ENCODE data around the gene DICER1. TPM values are rescaled to one million over a fixed set of nuclear protein-coding genes. Genes with fewer than 3 reads are reported as not detected.

The DICER1 gene
- total and polyA plus RNA-seq, 2 donors (not counting 1 experiment from before 2014, with no cell fraction given) = 15.4 to 90.4 TPM

DNA sequence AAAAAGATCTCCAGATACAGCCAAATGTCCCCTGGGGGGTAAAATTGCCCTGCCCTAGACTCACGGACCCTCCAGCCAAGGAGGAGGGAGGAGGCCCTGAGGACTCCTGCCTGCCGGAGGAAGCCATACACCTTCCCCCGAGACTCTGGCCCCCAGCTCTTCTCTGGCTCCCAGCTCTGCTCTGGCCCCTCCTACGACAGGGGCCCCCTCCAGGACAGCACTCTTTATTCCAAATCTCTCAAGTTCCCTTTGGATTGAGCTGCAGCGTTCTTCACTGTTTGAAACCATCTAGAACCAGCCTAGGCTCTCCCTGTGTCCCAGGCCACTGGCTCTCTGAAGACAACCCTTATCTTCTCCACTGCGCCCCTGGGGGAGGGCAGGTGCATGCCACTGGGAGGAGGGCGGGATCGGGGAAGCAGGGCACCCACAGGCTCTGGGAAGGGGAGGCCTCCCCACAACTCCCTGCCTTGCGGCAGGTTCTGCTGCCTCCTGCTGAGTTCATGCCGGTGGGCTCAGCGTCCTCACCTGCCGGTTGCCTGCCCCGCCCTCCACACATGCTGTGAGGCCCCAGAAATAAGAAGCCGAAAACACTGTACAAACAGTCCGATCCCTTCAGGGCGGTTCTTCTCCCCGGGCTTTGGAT, 112.7 kb downstream of the DICER1 start:
- no peak for TF ChIP-seq EZH2 (IDR thresholded peaks at IDR 0.05; ENCODE audit: borderline replicate concordance, insufficient read depth, low read depth, low read length, poor library complexity, severe bottlenecking)
- TF ChIP-seq, protein P1, sequence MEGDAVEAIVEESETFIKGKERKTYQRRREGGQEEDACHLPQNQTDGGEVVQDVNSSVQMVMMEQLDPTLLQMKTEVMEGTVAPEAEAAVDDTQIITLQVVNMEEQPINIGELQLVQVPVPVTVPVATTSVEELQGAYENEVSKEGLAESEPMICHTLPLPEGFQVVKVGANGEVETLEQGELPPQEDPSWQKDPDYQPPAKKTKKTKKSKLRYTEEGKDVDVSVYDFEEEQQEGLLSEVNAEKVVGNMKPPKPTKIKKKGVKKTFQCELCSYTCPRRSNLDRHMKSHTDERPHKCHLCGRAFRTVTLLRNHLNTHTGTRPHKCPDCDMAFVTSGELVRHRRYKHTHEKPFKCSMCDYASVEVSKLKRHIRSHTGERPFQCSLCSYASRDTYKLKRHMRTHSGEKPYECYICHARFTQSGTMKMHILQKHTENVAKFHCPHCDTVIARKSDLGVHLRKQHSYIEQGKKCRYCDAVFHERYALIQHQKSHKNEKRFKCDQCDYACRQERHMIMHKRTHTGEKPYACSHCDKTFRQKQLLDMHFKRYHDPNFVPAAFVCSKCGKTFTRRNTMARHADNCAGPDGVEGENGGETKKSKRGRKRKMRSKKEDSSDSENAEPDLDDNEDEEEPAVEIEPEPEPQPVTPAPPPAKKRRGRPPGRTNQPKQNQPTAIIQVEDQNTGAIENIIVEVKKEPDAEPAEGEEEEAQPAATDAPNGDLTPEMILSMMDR (IDR thresholded peaks at IDR 0.05) = no peak
- Histone ChIP-seq H3K27me3 (replicated peaks in 1 of 4; ENCODE audit: control extremely low read depth in 1 of 4, control insufficient read depth in 3 of 4, insufficient read depth in 4 of 4, low read length in 3 of 4) (peaks cover 0 to 6% (median 0%) of the 10 kb centered on the region in 4 experiments), H3K79me2 (ENCODE audit: control insufficient read depth, insufficient read depth, low read length) (no peaks in the 10 kb centered on the region), H3K36me3 (replicated peaks in 1 of 2; ENCODE audit: control extremely low read depth in 1 of 2, control insufficient read depth in 1 of 2, extremely low read depth in 1 of 2, insufficient read depth in 2 of 2, low read length in 1 of 2) (no peaks in the 10 kb centered on the region), H3K4me1 (ENCODE audit: control insufficient read depth in 2 of 2, insufficient read depth in 2 of 2, low read length in 2 of 2) (no peaks in the 10 kb centered on the region), H2AFZ (ENCODE audit: insufficient read depth, low read depth, low read length, poor library complexity, severe bottlenecking) (no peak overlapping the region), H3K9me3 (ENCODE audit: control extremely low read depth in 1 of 3, control insufficient read depth in 2 of 3, insufficient read depth in 1 of 3, low read length in 2 of 3) (no peaks in the 10 kb centered on the region), H3K4me2 (replicated peaks; ENCODE audit: low read depth, low read length, poor library complexity, severe bottlenecking) (no peak overlapping the region), H4K20me1 (ENCODE audit: control insufficient read depth, insufficient read depth, low read length, poor library complexity, severe bottlenecking) (no peaks in the 10 kb centered on the region), H3K4me3 (ENCODE audit: control extremely low read depth in 1 of 5, extremely low read depth in 1 of 5, insufficient read depth in 1 of 5, low read depth in 2 of 5, low read length in 4 of 5) (no peak overlapping the region), H3K27ac (ENCODE audit: low read length in 2 of 2) (no peak overlapping the region), H3K9ac (ENCODE audit: low read length) (no peak overlapping the region)
- no peak overlapping the region for H3K27ac Mint-ChIP-seq
- CTCF ChIA-PET = no interaction called here
- ATAC-seq (ENCODE audit: low read depth) = no peak
- 85% methylated on average over 16 of the region's 17 CpGs for WGBS (ENCODE audit: insufficient coverage)
- H3K9me3 Mint-ChIP-seq (ENCODE audit: insufficient read depth) = no peaks in the 10 kb centered on the region
- peaks cover 35% of the 10 kb centered on the region for H3K27me3 Mint-ChIP-seq
- no peak overlapping the region for H3K4me3 Mint-ChIP-seq
- POLR2A ChIA-PET = no interaction called here
- intact Hi-C loops (cut with micrococcal nuclease) = no loop called here
- no peak for DNase-seq
- no peaks in the 10 kb centered on the region for H3K4me1 Mint-ChIP-seq

DNA sequence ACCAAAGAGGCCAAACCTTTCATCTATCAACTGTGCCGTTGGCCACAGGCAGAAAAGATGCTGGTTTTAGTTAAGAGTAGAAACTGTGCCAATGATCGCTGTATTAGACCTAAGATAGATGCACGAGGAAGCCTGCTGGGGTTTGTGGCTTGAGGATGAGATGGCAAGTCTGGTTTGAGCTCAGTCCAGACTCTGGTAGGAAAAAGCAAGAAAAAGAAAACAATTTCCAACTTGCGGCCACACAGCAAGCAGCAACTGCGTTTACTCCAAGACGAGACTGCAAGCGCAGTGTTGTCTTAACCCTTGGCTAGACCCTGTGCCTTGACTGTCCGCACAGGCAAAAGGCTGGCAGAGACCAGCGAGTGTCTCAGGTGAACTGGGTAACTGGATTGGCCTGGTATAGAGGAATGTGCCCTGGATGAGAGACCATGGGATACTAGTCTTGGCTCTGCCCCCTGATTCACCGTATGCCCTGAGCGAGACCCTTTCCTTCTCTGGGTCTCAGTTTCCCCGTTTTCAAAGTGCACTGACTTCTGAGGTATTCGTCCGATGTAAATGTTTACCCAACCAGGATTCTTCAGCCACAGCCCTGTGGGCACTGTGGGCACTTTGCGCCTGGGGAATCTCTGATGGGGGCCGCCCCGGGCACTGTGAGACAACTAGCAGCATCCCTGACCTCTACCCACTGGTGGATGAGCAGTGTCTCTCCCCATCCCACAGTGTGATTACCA, 113.4 kb downstream of the DICER1 start:
- H3K27ac ChIP-seq (ENCODE audit: low read length in 2 of 2) = no peak overlapping the region
- no peaks in the 10 kb centered on the region for H3K79me2 ChIP-seq (ENCODE audit: control insufficient read depth, insufficient read depth, low read length)
- no peaks in the 10 kb centered on the region for H4K20me1 ChIP-seq (ENCODE audit: control insufficient read depth, insufficient read depth, low read length, poor library complexity, severe bottlenecking)
- H3K4me2 ChIP-seq (replicated peaks; ENCODE audit: low read depth, low read length, poor library complexity, severe bottlenecking) = no peak overlapping the region
- CTCF ChIA-PET = no interaction called here
- Mint-ChIP-seq H3K4me1 (no peaks in the 10 kb centered on the region), H3K27me3 (peaks cover 36% of the 10 kb centered on the region), H3K9me3 (ENCODE audit: insufficient read depth) (no peaks in the 10 kb centered on the region), H3K27ac (no peak overlapping the region), H3K4me3 (no peak overlapping the region)
- TF ChIP-seq, protein P1 (IDR thresholded peaks at IDR 0.05) = no peak
- no peak for TF ChIP-seq EZH2 (IDR thresholded peaks at IDR 0.05; ENCODE audit: borderline replicate concordance, insufficient read depth, low read depth, low read length, poor library complexity, severe bottlenecking)
- H3K4me1 ChIP-seq (ENCODE audit: control insufficient read depth in 2 of 2, insufficient read depth in 2 of 2, low read length in 2 of 2) = no peaks in the 10 kb centered on the region
- H2AFZ ChIP-seq (ENCODE audit: insufficient read depth, low read depth, low read length, poor library complexity, severe bottlenecking) = no peak overlapping the region
- H3K4me3 ChIP-seq (ENCODE audit: control extremely low read depth in 1 of 5, extremely low read depth in 1 of 5, insufficient read depth in 1 of 5, low read depth in 2 of 5, low read length in 4 of 5) = no peak overlapping the region
- no peak overlapping the region for H3K9ac ChIP-seq (ENCODE audit: low read length)
- ATAC-seq (ENCODE audit: low read depth) (no peak), DNase-seq (no peak)
- intact Hi-C loops (cut with micrococcal nuclease) = no loop called here
- peaks cover 0 to 4% (median 0%) of the 10 kb centered on the region in 4 experiments for H3K27me3 ChIP-seq (replicated peaks in 1 of 4; ENCODE audit: control extremely low read depth in 1 of 4, control insufficient read depth in 3 of 4, insufficient read depth in 4 of 4, low read length in 3 of 4)
- 63% methylated on average over 16 of the region's 17 CpGs for WGBS (ENCODE audit: insufficient coverage)
- no peaks in the 10 kb centered on the region for H3K9me3 ChIP-seq (ENCODE audit: control extremely low read depth in 1 of 3, control insufficient read depth in 2 of 3, insufficient read depth in 1 of 3, low read length in 2 of 3)
- POLR2A ChIA-PET = no interaction called here
- no peaks in the 10 kb centered on the region for H3K36me3 ChIP-seq (replicated peaks in 1 of 2; ENCODE audit: control extremely low read depth in 1 of 2, control insufficient read depth in 1 of 2, extremely low read depth in 1 of 2, insufficient read depth in 2 of 2, low read length in 1 of 2)

All from B cell (primary cell).